ENCODE results near the gene ZNF268.

Gene ZNF268

DNA sequence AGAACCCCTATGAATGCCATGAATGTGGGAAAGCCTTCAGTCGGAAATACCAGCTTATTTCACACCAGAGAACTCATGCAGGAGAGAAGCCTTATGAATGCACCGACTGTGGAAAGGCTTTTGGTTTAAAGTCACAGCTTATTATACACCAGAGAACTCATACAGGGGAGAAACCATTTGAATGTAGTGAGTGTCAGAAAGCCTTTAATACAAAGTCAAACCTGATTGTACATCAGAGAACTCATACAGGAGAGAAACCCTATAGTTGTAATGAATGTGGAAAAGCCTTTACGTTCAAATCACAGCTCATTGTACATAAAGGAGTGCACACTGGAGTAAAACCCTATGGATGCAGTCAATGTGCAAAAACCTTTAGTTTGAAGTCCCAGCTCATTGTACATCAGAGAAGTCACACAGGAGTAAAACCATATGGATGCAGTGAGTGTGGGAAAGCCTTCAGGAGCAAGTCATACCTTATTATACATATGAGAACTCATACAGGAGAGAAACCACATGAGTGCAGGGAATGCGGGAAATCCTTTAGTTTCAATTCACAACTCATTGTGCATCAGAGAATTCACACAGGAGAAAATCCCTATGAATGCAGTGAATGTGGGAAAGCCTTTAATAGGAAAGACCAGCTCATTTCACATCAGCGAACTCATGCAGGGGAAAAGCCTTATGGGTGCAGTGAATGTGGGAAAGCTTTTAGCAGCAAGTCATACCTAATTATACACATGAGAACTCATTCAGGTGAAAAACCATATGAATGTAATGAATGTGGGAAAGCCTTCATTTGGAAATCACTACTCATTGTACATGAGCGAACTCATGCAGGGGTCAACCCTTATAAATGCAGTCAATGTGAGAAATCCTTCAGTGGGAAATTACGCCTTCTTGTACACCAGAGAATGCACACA lies 22.3 kb downstream of the ZNF268 start:
- Histone ChIP-seq H3K36me3 (ENCODE audit: control insufficient read depth, insufficient read depth, low read length) (peaks cover 26% of the 10 kb centered on the region), H3K4me3 (ENCODE audit: low read length) (peak overlapping the region; percentile 11), H3K9ac (ENCODE audit: low read length) (no peak overlapping the region), H3K4me1 (ENCODE audit: control insufficient read depth, insufficient read depth, low read length) (no peaks in the 10 kb centered on the region), H3K27ac (ENCODE audit: low read depth, low read length) (no peak overlapping the region), H3K27me3 (ENCODE audit: control insufficient read depth, insufficient read depth, low read length) (no peaks in the 10 kb centered on the region)

- Histone ChIP-seq H3K4me3 (ENCODE audit: low read length) (no peak overlapping the region), H3K27me3 (ENCODE audit: control insufficient read depth, insufficient read depth, low read length) (no peaks in the 10 kb centered on the region), H3K4me1 (ENCODE audit: control insufficient read depth, insufficient read depth, low read length) (no peaks in the 10 kb centered on the region), H3K27ac (ENCODE audit: low read depth, low read length) (no peak overlapping the region), H3K9ac (ENCODE audit: low read length) (no peak overlapping the region), H3K36me3 (ENCODE audit: control insufficient read depth, insufficient read depth, low read length) (peaks cover 26% of the 10 kb centered on the region)
Observed at GRCh38 chr12:133204264-133204603, 22.9 kb downstream of the ZNF268 start.

DNA sequence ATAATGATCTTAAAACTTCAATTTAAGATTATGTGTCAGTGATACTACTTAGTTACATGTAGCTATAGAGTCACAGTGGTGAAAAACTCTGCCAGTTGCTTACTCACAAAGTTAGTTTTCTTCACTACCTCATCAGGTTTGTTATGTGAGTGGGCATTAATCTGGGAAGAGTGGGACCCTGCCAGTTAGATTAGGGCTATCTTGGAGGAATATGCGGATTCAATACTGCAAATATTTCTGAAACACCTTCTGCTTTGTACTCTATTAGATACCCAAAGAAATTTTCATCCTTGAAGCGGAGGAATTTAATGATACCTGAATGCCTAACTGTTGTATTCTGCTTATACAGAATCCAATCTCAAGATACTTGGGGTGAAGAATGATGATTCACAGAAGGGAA lies 25.1 kb downstream of the ZNF268 start:
- Histone ChIP-seq H3K27ac (ENCODE audit: low read depth, low read length) (no peak overlapping the region), H3K27me3 (ENCODE audit: control insufficient read depth, insufficient read depth, low read length) (no peaks in the 10 kb centered on the region), H3K4me3 (ENCODE audit: low read length) (no peak overlapping the region), H3K9ac (ENCODE audit: low read length) (no peak overlapping the region), H3K36me3 (ENCODE audit: control insufficient read depth, insufficient read depth, low read length) (peaks cover 20% of the 10 kb centered on the region), H3K4me1 (ENCODE audit: control insufficient read depth, insufficient read depth, low read length) (no peaks in the 10 kb centered on the region)

DNA sequence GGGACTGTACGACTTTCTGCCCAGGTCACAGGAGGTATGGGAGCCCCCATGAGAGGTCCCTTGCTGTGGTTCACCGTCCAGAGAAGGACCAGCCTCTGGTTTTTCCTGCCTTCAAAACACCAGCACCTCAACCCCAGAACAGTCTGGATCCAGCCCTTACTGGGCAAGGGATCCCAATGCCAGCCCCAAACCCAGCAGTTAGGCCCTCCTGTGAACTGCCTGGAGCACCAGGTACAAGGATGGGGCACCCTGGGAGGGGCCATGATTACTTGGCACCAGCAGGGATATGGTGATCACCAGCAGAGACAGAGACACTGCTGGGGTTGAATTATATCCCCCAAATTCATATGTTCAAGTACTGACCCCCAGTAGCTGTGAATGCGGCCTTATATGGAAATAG lies 34.4 kb downstream of the ZNF268 start:
- Histone ChIP-seq H3K4me3 (ENCODE audit: low read length) (no peak overlapping the region), H3K27me3 (ENCODE audit: control insufficient read depth, insufficient read depth, low read length) (no peaks in the 10 kb centered on the region), H3K4me1 (ENCODE audit: control insufficient read depth, insufficient read depth, low read length) (no peaks in the 10 kb centered on the region), H3K36me3 (ENCODE audit: control insufficient read depth, insufficient read depth, low read length) (no peaks in the 10 kb centered on the region), H3K9ac (ENCODE audit: low read length) (no peak overlapping the region), H3K27ac (ENCODE audit: low read depth, low read length) (no peak overlapping the region)

DNA sequence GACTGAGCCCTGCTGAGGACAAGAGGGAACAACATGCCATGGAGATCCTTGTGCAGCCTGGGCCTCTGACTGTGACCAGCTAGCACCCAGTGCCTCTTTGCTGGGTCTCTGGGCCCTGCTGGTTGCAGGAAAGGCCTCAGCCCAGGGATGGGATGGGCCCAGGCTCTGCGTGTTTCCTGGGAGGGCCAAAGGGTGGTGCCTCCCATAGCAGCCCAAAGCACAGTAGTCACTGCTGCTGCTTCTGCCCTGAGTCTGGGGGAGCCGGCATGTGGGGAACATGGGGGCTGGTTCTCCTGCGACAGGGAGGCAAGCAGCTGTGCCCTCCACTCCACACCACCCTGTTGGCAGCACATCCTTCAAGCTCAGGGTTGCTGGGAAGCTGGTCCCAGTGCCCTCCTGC lies 35.9 kb downstream of the ZNF268 start:
- Histone ChIP-seq H3K27ac (ENCODE audit: low read depth, low read length) (no peak overlapping the region), H3K27me3 (ENCODE audit: control insufficient read depth, insufficient read depth, low read length) (no peaks in the 10 kb centered on the region), H3K4me3 (ENCODE audit: low read length) (no peak overlapping the region), H3K4me1 (ENCODE audit: control insufficient read depth, insufficient read depth, low read length) (no peaks in the 10 kb centered on the region), H3K9ac (ENCODE audit: low read length) (no peak overlapping the region), H3K36me3 (ENCODE audit: control insufficient read depth, insufficient read depth, low read length) (no peaks in the 10 kb centered on the region)

DNA sequence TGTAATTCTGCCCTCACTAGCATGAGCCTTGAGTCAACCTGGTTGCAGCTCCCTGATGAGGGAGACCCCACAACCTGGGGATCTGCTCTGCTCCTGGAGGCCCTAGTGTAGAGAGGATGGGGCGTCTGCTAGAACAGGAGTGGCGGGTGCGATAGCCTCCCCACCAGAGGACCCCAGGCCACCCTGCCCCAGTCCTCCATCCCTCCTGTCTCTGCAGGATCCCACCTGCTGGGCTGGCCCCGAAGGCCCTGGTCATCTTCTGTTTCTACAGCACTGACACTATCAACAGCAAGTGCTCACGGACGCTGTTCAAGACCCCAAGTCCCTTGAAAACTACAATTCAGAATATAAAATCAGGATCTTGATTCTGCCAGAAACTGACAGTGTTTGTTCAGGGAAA lies 39.2 kb downstream of the ZNF268 start:
- H3K9ac ChIP-seq (ENCODE audit: low read length), result no peak overlapping the region
- H3K27me3 ChIP-seq (ENCODE audit: control insufficient read depth, insufficient read depth, low read length), result no peaks in the 10 kb centered on the region
- H3K4me3 ChIP-seq (ENCODE audit: low read length), result no peak overlapping the region
- no peaks in the 10 kb centered on the region for H3K4me1 ChIP-seq (ENCODE audit: control insufficient read depth, insufficient read depth, low read length)
- H3K27ac ChIP-seq (ENCODE audit: low read depth, low read length), result no peak overlapping the region
- no peaks in the 10 kb centered on the region for H3K36me3 ChIP-seq (ENCODE audit: control insufficient read depth, insufficient read depth, low read length)

DNA sequence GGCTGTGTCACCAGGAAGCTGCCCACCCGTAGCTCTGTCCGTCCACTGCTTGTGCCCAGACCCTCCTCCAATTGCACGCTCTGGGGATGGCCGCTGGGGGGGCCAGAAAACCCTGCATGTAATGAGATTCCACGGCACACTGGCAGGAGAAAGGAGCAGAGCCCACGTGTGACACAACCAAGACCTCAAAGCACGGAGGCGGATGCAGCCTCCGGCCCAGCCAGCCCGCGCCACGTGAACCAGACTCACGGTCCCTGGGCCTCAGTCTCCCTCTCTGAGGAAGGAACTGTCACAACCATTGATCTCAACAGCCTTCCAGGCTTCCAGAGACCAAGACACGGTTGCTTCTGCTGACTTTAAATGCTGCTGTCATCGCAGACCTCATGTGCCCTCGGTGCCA lies 39.9 kb downstream of the ZNF268 start:
- no peak overlapping the region for H3K27ac ChIP-seq (ENCODE audit: low read depth, low read length)

DNA sequence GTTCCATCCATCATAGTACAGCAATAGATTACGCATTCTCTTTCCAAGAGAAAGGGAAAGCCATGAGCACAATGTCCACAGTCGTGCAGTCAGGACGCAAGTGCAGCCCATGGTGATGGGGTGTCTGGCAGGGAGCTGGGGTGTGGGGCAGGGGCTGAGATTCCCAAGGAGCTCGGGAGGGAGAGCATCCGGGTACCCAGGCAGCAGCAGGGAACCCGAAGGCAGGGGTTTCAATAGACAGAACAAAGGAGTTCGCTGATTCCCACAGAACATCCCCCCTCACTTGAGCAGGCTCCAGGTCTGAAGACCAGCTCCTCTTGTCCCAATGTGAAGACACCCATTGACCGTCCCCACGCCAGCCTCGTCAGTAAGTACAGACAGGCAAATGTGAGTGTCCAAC lies 40.9 kb downstream of the ZNF268 start:
- H3K9ac ChIP-seq (ENCODE audit: low read length), result no peak overlapping the region
- no peak overlapping the region for H3K4me3 ChIP-seq (ENCODE audit: low read length)
- H3K27ac ChIP-seq (ENCODE audit: low read depth, low read length), result no peak overlapping the region
- no peaks in the 10 kb centered on the region for H3K27me3 ChIP-seq (ENCODE audit: control insufficient read depth, insufficient read depth, low read length)
- H3K36me3 ChIP-seq (ENCODE audit: control insufficient read depth, insufficient read depth, low read length), result no peaks in the 10 kb centered on the region
- H3K4me1 ChIP-seq (ENCODE audit: control insufficient read depth, insufficient read depth, low read length), result no peaks in the 10 kb centered on the region

More for the DNA sequence above, 39.9 kb downstream of the ZNF268 start:
- Histone ChIP-seq H3K27me3 (ENCODE audit: control insufficient read depth, insufficient read depth, low read length) (no peaks in the 10 kb centered on the region), H3K4me1 (ENCODE audit: control insufficient read depth, insufficient read depth, low read length) (no peaks in the 10 kb centered on the region), H3K4me3 (ENCODE audit: low read length) (no peak overlapping the region), H3K36me3 (ENCODE audit: control insufficient read depth, insufficient read depth, low read length) (no peaks in the 10 kb centered on the region), H3K9ac (ENCODE audit: low read length) (no peak overlapping the region)

DNA sequence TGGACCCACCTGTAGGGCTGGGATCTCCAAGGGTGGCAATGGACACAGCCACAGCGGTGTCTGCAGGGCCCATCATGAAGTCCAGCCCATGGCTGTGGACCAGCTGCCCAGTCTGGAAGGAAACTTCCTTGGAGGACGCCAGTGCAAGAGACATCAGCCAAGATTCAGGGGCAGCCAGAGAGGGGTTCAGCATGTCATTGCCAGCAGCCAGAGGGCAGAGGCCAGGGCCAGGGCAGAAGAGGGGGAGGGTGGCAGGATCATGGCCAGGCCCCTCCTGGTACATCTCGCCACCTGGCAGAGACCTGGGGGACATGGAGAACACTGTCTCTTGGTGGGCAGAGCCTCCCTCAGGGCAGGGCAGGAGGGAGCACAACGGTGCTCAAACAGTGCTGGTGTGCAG lies 44.2 kb downstream of the ZNF268 start:
- Histone ChIP-seq H3K4me3 (ENCODE audit: low read length) (no peak overlapping the region), H3K36me3 (ENCODE audit: control insufficient read depth, insufficient read depth, low read length) (no peaks in the 10 kb centered on the region)

DNA sequence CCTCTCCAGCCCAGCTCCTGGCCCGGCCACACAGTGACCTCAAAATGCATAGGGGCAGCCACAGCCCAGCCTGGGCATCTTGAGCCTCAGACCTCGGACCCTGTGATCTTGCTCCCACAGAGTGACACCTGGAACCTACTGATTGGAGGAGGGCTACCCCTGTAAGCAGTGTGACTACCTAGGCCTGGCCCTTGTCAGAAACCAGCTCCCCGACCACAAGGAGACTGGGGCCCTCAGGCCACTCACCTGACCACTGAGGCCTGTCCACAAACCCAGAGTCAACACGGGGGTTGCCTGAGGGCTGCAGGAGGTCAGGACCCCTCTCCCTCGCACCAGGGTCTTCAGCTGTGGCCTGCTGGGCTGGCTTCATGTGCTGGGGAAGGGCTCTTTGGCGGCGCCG lies 45.4 kb downstream of the ZNF268 start:
- Histone ChIP-seq H3K36me3 (ENCODE audit: control insufficient read depth, insufficient read depth, low read length) (no peaks in the 10 kb centered on the region), H3K9ac (ENCODE audit: low read length) (no peak overlapping the region), H3K4me1 (ENCODE audit: control insufficient read depth, insufficient read depth, low read length) (no peaks in the 10 kb centered on the region), H3K27ac (ENCODE audit: low read depth, low read length) (no peak overlapping the region), H3K4me3 (ENCODE audit: low read length) (no peak overlapping the region), H3K27me3 (ENCODE audit: control insufficient read depth, insufficient read depth, low read length) (no peaks in the 10 kb centered on the region)

More for the DNA sequence above, 44.2 kb downstream of the ZNF268 start:
- H3K27me3 ChIP-seq (ENCODE audit: control insufficient read depth, insufficient read depth, low read length), result no peaks in the 10 kb centered on the region
- H3K9ac ChIP-seq (ENCODE audit: low read length), result no peak overlapping the region
- no peaks in the 10 kb centered on the region for H3K4me1 ChIP-seq (ENCODE audit: control insufficient read depth, insufficient read depth, low read length)
- H3K27ac ChIP-seq (ENCODE audit: low read depth, low read length), result no peak overlapping the region

DNA sequence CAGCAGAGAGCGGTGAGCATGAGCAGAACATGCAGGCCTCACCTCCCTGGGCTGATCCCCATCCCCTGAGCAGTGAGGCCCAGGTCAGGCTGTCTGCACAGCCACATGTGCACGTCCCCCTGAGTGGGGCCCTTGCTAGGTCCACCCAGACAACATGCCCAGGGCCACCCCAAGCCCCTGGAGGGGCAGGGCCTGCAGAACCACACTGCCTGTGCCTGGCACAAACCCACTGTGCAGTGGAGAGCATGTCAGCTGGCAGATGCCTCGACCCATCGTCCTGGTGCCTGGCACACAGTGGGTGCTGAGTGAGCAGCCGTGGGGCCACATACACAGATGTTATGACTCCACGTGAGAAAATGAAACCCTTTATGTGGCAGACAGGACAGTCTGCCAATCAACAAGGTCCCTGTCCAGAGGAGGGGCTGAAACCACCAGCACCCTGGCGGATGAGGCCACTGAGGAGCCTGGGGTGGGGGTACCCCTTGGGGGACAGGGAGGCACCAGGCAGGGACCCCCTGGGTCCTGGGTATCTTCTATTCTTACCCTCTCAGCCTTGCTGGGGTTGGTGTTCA lies 46.1 kb downstream of the ZNF268 start:
- no peak overlapping the region for H3K9ac ChIP-seq (ENCODE audit: low read length)
- no peaks in the 10 kb centered on the region for H3K4me1 ChIP-seq (ENCODE audit: control insufficient read depth, insufficient read depth, low read length)
- H3K27me3 ChIP-seq (ENCODE audit: control insufficient read depth, insufficient read depth, low read length), result no peaks in the 10 kb centered on the region
- H3K4me3 ChIP-seq (ENCODE audit: low read length), result no peak overlapping the region
- H3K36me3 ChIP-seq (ENCODE audit: control insufficient read depth, insufficient read depth, low read length), result no peaks in the 10 kb centered on the region
- H3K27ac ChIP-seq (ENCODE audit: low read depth, low read length), result no peak overlapping the region

GRCh38 chr12:133231001-133231400 lies 49.7 kb downstream of the ZNF268 start:
- H3K27ac ChIP-seq (ENCODE audit: low read depth, low read length), result no peak overlapping the region
- H3K4me3 ChIP-seq (ENCODE audit: low read length), result no peak overlapping the region
- H3K4me1 ChIP-seq (ENCODE audit: control insufficient read depth, insufficient read depth, low read length), result no peaks in the 10 kb centered on the region
- no peaks in the 10 kb centered on the region for H3K27me3 ChIP-seq (ENCODE audit: control insufficient read depth, insufficient read depth, low read length)
- H3K9ac ChIP-seq (ENCODE audit: low read length), result no peak overlapping the region
- H3K36me3 ChIP-seq (ENCODE audit: control insufficient read depth, insufficient read depth, low read length), result no peaks in the 10 kb centered on the region

DNA sequence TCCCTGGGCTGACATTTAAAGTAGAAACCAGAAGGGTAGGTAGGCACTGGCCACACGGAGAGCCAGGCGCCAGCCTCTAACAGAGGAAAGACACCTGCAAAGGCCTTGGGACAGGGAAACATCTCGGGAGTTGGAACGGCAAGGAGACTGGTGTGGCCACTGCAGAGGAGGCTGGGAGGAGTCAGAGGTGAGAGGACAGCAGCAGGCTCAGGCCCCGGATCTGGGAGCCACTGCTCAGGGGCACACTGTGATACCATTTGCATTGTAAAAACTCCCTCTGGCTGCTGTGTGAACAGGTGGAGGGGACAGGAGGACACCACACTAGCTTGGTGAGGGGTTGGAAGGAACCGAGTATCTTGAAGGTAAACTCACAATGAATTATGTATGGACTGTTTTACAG lies 51.7 kb downstream of the ZNF268 start:
- Histone ChIP-seq H3K9ac (ENCODE audit: low read length) (no peak overlapping the region), H3K36me3 (ENCODE audit: control insufficient read depth, insufficient read depth, low read length) (no peaks in the 10 kb centered on the region), H3K27ac (ENCODE audit: low read depth, low read length) (no peak overlapping the region), H3K4me3 (ENCODE audit: low read length) (no peak overlapping the region), H3K4me1 (ENCODE audit: control insufficient read depth, insufficient read depth, low read length) (no peaks in the 10 kb centered on the region), H3K27me3 (ENCODE audit: control insufficient read depth, insufficient read depth, low read length) (no peaks in the 10 kb centered on the region)

Measured in rectal smooth muscle tissue (tissue), 1 donor.